Measurements from ENCODE around the gene PRR15L. TPM values are rescaled to one million over a fixed set of nuclear protein-coding genes. Genes with fewer than 3 reads are reported as not detected.

The PRR15L gene
- total and polyA plus RNA-seq, 2 of the 8 experiments (the other 6 are each of a cell fraction or from before 2014, with no cell fraction given): 0.26 to 1.1 TPM

DNA sequence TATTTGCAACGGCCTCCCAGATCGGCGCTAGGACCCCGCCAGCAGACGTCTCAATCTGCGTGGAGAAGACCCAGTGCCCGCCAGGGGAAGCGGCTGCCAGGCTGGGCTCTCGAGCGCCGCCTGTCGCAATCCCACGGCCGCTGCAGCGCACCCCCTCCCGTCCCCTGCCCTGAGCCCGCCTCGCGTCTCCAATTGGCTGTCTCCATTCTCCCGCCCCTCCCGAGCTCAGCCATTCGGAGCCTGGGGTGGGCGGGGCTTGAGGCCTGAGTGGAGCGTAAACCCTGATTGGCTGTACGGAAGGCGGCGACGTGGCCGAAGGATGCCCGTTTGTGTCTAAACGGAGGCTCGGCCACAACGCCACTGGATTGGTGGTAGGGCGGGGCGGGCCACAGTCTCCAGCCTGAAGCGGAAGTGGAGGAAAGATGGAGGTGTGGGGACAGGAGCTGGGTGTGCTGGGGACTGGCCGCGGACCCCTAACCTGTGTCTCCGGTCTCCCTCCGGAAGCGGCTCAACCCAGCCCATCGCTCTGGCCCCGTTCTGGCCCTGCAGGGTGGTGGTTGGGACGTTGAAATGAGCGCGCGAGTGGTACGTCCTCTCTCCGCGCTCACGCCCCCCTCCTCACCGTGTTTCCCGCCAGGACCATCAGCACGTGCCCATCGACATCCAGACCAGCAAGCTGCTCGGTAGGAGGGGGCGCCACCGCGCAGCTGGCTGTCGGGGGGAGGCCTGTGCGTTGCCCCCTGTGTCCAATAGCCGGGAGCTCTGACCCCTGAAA lies 13.2 kb upstream of the PRR15L start, which contains the start of gene CDK5RAP3 (continued):
- TF ChIP-seq RBBP5 (IDR thresholded peaks at IDR 0.05; ENCODE audit: borderline replicate concordance, low read depth, low read length) (0 out of 2 replicates have a peak, but pooled peaks have one; percentile 31), ASH2L (IDR thresholded peaks at IDR 0.05; ENCODE audit: low read length) (peak; percentile 23), TCF12 (IDR thresholded peaks at IDR 0.05; ENCODE audit: low read depth, low read length) (no peak), POU5F1 (IDR thresholded peaks at IDR 0.05; ENCODE audit: low read depth, low read length) (no peak), HDAC2 (IDR thresholded peaks at IDR 0.05; ENCODE audit: borderline replicate concordance in 1 of 2, low read depth in 2 of 2, low read length in 2 of 2) (peak; percentile 52 to 93; a peak in 2 of 4 replicates)
- TF ChIP-seq, protein P1, sequence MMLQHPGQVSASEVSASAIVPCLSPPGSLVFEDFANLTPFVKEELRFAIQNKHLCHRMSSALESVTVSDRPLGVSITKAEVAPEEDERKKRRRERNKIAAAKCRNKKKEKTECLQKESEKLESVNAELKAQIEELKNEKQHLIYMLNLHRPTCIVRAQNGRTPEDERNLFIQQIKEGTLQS (IDR thresholded peaks at IDR 0.05; ENCODE audit: insufficient read depth, low read depth, low read length): no peak
- TF ChIP-seq, protein P2, sequence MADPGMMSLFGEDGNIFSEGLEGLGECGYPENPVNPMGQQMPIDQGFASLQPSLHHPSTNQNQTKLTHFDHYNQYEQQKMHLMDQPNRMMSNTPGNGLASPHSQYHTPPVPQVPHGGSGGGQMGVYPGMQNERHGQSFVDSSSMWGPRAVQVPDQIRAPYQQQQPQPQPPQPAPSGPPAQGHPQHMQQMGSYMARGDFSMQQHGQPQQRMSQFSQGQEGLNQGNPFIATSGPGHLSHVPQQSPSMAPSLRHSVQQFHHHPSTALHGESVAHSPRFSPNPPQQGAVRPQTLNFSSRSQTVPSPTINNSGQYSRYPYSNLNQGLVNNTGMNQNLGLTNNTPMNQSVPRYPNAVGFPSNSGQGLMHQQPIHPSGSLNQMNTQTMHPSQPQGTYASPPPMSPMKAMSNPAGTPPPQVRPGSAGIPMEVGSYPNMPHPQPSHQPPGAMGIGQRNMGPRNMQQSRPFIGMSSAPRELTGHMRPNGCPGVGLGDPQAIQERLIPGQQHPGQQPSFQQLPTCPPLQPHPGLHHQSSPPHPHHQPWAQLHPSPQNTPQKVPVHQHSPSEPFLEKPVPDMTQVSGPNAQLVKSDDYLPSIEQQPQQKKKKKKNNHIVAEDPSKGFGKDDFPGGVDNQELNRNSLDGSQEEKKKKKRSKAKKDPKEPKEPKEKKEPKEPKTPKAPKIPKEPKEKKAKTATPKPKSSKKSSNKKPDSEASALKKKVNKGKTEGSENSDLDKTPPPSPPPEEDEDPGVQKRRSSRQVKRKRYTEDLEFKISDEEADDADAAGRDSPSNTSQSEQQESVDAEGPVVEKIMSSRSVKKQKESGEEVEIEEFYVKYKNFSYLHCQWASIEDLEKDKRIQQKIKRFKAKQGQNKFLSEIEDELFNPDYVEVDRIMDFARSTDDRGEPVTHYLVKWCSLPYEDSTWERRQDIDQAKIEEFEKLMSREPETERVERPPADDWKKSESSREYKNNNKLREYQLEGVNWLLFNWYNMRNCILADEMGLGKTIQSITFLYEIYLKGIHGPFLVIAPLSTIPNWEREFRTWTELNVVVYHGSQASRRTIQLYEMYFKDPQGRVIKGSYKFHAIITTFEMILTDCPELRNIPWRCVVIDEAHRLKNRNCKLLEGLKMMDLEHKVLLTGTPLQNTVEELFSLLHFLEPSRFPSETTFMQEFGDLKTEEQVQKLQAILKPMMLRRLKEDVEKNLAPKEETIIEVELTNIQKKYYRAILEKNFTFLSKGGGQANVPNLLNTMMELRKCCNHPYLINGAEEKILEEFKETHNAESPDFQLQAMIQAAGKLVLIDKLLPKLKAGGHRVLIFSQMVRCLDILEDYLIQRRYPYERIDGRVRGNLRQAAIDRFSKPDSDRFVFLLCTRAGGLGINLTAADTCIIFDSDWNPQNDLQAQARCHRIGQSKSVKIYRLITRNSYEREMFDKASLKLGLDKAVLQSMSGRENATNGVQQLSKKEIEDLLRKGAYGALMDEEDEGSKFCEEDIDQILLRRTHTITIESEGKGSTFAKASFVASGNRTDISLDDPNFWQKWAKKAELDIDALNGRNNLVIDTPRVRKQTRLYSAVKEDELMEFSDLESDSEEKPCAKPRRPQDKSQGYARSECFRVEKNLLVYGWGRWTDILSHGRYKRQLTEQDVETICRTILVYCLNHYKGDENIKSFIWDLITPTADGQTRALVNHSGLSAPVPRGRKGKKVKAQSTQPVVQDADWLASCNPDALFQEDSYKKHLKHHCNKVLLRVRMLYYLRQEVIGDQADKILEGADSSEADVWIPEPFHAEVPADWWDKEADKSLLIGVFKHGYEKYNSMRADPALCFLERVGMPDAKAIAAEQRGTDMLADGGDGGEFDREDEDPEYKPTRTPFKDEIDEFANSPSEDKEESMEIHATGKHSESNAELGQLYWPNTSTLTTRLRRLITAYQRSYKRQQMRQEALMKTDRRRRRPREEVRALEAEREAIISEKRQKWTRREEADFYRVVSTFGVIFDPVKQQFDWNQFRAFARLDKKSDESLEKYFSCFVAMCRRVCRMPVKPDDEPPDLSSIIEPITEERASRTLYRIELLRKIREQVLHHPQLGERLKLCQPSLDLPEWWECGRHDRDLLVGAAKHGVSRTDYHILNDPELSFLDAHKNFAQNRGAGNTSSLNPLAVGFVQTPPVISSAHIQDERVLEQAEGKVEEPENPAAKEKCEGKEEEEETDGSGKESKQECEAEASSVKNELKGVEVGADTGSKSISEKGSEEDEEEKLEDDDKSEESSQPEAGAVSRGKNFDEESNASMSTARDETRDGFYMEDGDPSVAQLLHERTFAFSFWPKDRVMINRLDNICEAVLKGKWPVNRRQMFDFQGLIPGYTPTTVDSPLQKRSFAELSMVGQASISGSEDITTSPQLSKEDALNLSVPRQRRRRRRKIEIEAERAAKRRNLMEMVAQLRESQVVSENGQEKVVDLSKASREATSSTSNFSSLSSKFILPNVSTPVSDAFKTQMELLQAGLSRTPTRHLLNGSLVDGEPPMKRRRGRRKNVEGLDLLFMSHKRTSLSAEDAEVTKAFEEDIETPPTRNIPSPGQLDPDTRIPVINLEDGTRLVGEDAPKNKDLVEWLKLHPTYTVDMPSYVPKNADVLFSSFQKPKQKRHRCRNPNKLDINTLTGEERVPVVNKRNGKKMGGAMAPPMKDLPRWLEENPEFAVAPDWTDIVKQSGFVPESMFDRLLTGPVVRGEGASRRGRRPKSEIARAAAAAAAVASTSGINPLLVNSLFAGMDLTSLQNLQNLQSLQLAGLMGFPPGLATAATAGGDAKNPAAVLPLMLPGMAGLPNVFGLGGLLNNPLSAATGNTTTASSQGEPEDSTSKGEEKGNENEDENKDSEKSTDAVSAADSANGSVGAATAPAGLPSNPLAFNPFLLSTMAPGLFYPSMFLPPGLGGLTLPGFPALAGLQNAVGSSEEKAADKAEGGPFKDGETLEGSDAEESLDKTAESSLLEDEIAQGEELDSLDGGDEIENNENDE (IDR thresholded peaks at IDR 0.05; ENCODE audit: insufficient replicate concordance, low read length): no peak

All from H1 (cell line).